HCEC 1CT (cell line): ENCODE data around the gene SV2C.
A peak's percentile ranks its signal among the peaks of the same experiment; 100 is the strongest.
"Not testable (repeated sequence)": the region's sequence is repeated elsewhere in the genome, so short reads cannot be mapped to it uniquely, and the experiment has no call there.

Experiments
- DNase-seq: peaks from one replicate; pipeline ENCODE4 v3.0.0-alpha.2; 2017

SV2C gene

GRCh38 chr5:76082772-76083554 is at the start of gene SV2C:
TSS of gene SV2C (plus strand) at chr5:76083383. CDS start at chr5:76131751, 48,368 bp downstream.
- no peak for DNase-seq

- DNase-seq = not testable (repeated sequence)
These were observed 45.4 kb upstream of the SV2C start for GRCh38 chr5:76037736-76038151.

- DNase-seq = no peak
These were observed 45.0 kb upstream of the SV2C start for GRCh38 chr5:76038212-76038611.

- DNase-seq = no peak
These were observed 42.4 kb upstream of the SV2C start for GRCh38 chr5:76040806-76041205.

GRCh38 chr5:76041863-76042262 is 41.3 kb upstream of the SV2C start:
- no peak for DNase-seq

- no peak for DNase-seq
These were observed 36.4 kb upstream of the SV2C start for GRCh38 chr5:76046741-76047140.

GRCh38 chr5:76050134-76050533 is 33.0 kb upstream of the SV2C start:
- DNase-seq = no peak

GRCh38 chr5:76062502-76063041 is 20.6 kb upstream of the SV2C start:
- DNase-seq = no peak

- DNase-seq = no peak
These were observed 17.9 kb upstream of the SV2C start for GRCh38 chr5:76065258-76065657.

GRCh38 chr5:76069061-76069735 is 14.0 kb upstream of the SV2C start:
- no peak for DNase-seq

GRCh38 chr5:76074487-76075065 is 8.6 kb upstream of the SV2C start:
- no peak for DNase-seq

- no peak for DNase-seq
These were observed 1.1 kb upstream of the SV2C start for GRCh38 chr5:76081811-76082771.

GRCh38 chr5:76083555-76084495 is 642 bp downstream of the SV2C start:
- DNase-seq = no peak

GRCh38 chr5:76084496-76085242 is 1.5 kb downstream of the SV2C start:
- no peak for DNase-seq

GRCh38 chr5:76085243-76085579 is 2.0 kb downstream of the SV2C start:
- DNase-seq = no peak

- DNase-seq = no peak
These were observed 2.9 kb downstream of the SV2C start for GRCh38 chr5:76086095-76086494.

GRCh38 chr5:76089156-76089555 is 6.0 kb downstream of the SV2C start:
- DNase-seq = not testable (repeated sequence)

GRCh38 chr5:76091351-76091750 is 8.2 kb downstream of the SV2C start:
- DNase-seq = no peak

- no peak for DNase-seq
These were observed 16.1 kb downstream of the SV2C start for GRCh38 chr5:76099286-76099702.

GRCh38 chr5:76099756-76100155 is 16.6 kb downstream of the SV2C start:
- DNase-seq = no peak

- peak; percentile 1 for DNase-seq
These were observed 20.8 kb downstream of the SV2C start for GRCh38 chr5:76104027-76104426.
